GM12878 (cell line): ENCODE measurements around the gene TMX3. TPM values are rescaled to one million over a fixed set of nuclear protein-coding genes. Genes with fewer than 3 reads are reported as not detected.

Source experiments
- ATAC-seq: fragments of 200-7000 bp; cut with Tn5 transposase; 3 replicates; pipeline ENCODE4 v1.9.1; 2020; ENCODE audit warnings: mild to moderate bottlenecking, moderate library complexity
- BruUV-seq: library from RNA; stranded (reverse); fragments of 400-500 nt; replicated peaks from 2 replicates; lab custom pipeline; 2021; lab: Mats Ljungman, UMichigan
- CTCF ChIA-PET: fragments of 300-600 bp; sonication (Branson Sonifier 250); formaldehyde crosslinking; extraction: SDS; loops from one replicate; lab custom pipeline; 2021; ENCODE audit warnings: inconsistent platforms; lab: Yijun Ruan, JAX
- POLR2A ChIA-PET: fragments of 350-600 bp; formaldehyde crosslinking; extraction: SDS; loops from one replicate; lab custom pipeline; 2021; ENCODE audit warnings: inconsistent platforms; lab: Charles Lee
- RAD21 ChIA-PET: fragments of 300-600 bp; sonication (Branson Sonifier 250); formaldehyde crosslinking; loops from one replicate; lab custom pipeline; 2023; ENCODE audit warnings: antibody characterized with exemption; ENCODE audit not compliant: unreplicated experiment; lab: Charles Lee
- SMC1A ChIA-PET: fragments of 300-600 bp; sonication (Branson Sonifier 250); formaldehyde crosslinking; loops from one replicate; lab custom pipeline; 2023; ENCODE audit not compliant: unreplicated experiment, uncharacterized antibody; lab: Charles Lee
- DNase-seq: peaks from one replicate; pipeline ENCODE4 v3.0.0-alpha.2; 2011; ENCODE audit warnings: low read depth, low spot score
- FAIRE-seq: peaks from 3 replicates; lab custom pipeline; 2011; peaks lifted over from hg19 to GRCh38; lab: Jason Lieb, UNC
- H2AFZ ChIP-seq: 2 replicates; pipeline ENCODE4 v1.6.0; 2011; ENCODE audit warnings: low read depth, low read length, control low read depth; ENCODE audit not compliant: control insufficient read depth
- H3K27ac ChIP-seq: 2 replicates; pipeline ENCODE4 v1.5.1; 2011; ENCODE audit warnings: control low read depth; ENCODE audit not compliant: control insufficient read depth, insufficient read depth
- H3K27me3 ChIP-seq, 2 experiments: replicated peaks in 1 of 2; 2 replicates each; pipeline versions ENCODE4 v1.6.0 to v1.6.1; 2011; ENCODE audit warnings: low read length in 1 of 2; ENCODE audit not compliant: control insufficient read depth in 2 of 2, insufficient read depth in 2 of 2
- H3K36me3 ChIP-seq, 2 experiments: 2 replicates each; pipeline ENCODE4 v1.5.1; 2011; ENCODE audit warnings: low read length in 1 of 2; ENCODE audit not compliant: control insufficient read depth in 2 of 2, insufficient read depth in 2 of 2
- H3K4me1 ChIP-seq: 2 replicates; pipeline ENCODE4 v1.6.1; 2011; ENCODE audit warnings: mild to moderate bottlenecking, low read length, moderate library complexity, mixed read lengths; ENCODE audit not compliant: control insufficient read depth, insufficient read depth
- H3K4me2 ChIP-seq: 2 replicates; pipeline ENCODE4 v1.6.0; 2011; ENCODE audit warnings: control low read depth; ENCODE audit not compliant: control insufficient read depth, insufficient read depth
- H3K4me3 ChIP-seq: fragments of 200-600 bp; sonication (generic); 2 replicates; pipeline ENCODE4 v1.5.1; 2016
- H3K79me2 ChIP-seq: 2 replicates; pipeline ENCODE4 v1.6.0; 2011; ENCODE audit warnings: low read length; ENCODE audit not compliant: control insufficient read depth, insufficient read depth
- H3K9ac ChIP-seq: 2 replicates; pipeline ENCODE4 v1.8.0; 2011; ENCODE audit warnings: low read length, control low read depth, mixed read lengths; ENCODE audit not compliant: control insufficient read depth, insufficient read depth
- H3K9me3 ChIP-seq: replicated peaks from 3 replicates; pipeline ENCODE4 v1.5.1; 2011; ENCODE audit warnings: mild to moderate bottlenecking, low read length; ENCODE audit not compliant: control insufficient read depth, insufficient read depth
- H4K20me1 ChIP-seq: 2 replicates; pipeline ENCODE4 v1.6.0; 2011; ENCODE audit not compliant: control insufficient read depth, insufficient read depth
- CEBPB ChIP-seq, 2 experiments: fragments of 150-350 bp in 1 of 2; IDR thresholded peaks; 2 replicates each; pipeline ENCODE4 v1.6.1; 2012 to 2014; ENCODE audit warnings: low read depth in 2 of 2, low read length in 2 of 2, borderline replicate concordance in 1 of 2, inconsistent platforms in 1 of 2
- CHD1 ChIP-seq: IDR thresholded peaks from 2 replicates; pipeline ENCODE4 v1.6.1; 2012; ENCODE audit warnings: low read depth, low read length, improper control_type of control experiment
- ESRRA ChIP-seq: IDR thresholded peaks from 2 replicates; pipeline ENCODE4 v1.6.1; 2012; ENCODE audit warnings: mild to moderate bottlenecking, low read length, improper control_type of control experiment
- FOXK2 ChIP-seq: fragments of 450-650 bp; IDR thresholded peaks from 2 replicates; pipeline ENCODE4 v1.6.1; 2017; ENCODE audit warnings: mild to moderate bottlenecking, moderate library complexity
- KLF5 ChIP-seq: fragments of 450-650 bp; IDR thresholded peaks from 2 replicates; pipeline ENCODE4 v1.6.1; 2014; ENCODE audit warnings: mild to moderate bottlenecking; ENCODE audit not compliant: partially characterized antibody
- LARP7 ChIP-seq: fragments of 450-650 bp; IDR thresholded peaks from 2 replicates; pipeline ENCODE4 v1.6.1; 2017; ENCODE audit warnings: mild to moderate bottlenecking
- MEF2A ChIP-seq: IDR thresholded peaks from 2 replicates; pipeline ENCODE4 v1.6.1; 2011; ENCODE audit warnings: low read depth, mild to moderate bottlenecking, low read length, moderate library complexity; ENCODE audit not compliant: insufficient read depth
- MEF2B ChIP-seq: fragments of 450-650 bp; IDR thresholded peaks from 2 replicates; pipeline ENCODE4 v1.6.1; 2018; ENCODE audit warnings: mild to moderate bottlenecking, moderate library complexity; ENCODE audit not compliant: partially characterized antibody, poor library complexity, severe bottlenecking
- MTA3 ChIP-seq: IDR thresholded peaks from 2 replicates; pipeline ENCODE4 v1.6.1; 2012; ENCODE audit warnings: low read length, inconsistent platforms, borderline replicate concordance
- NFYB ChIP-seq: IDR thresholded peaks from 2 replicates; pipeline ENCODE4 v1.6.1; 2011; ENCODE audit warnings: low read depth, mild to moderate bottlenecking, low read length, improper control_type of control experiment, moderate library complexity; ENCODE audit not compliant: insufficient read depth
- NR2F1 ChIP-seq: fragments of 450-650 bp; conservative IDR thresholded peaks from 2 replicates; pipeline ENCODE4 v1.6.1; 2017; ENCODE audit warnings: mild to moderate bottlenecking
- POU2F2 ChIP-seq: IDR thresholded peaks from 3 replicates; pipeline ENCODE4 v1.6.1; 2011; ENCODE audit warnings: low read depth, mild to moderate bottlenecking, low read length, borderline replicate concordance
- SMAD5 ChIP-seq: IDR thresholded peaks from 2 replicates; pipeline ENCODE4 v1.6.1; 2016; ENCODE audit warnings: antibody characterized with exemption, low read depth
- TAF1 ChIP-seq: IDR thresholded peaks from 2 replicates; pipeline ENCODE4 v1.6.1; 2011; ENCODE audit warnings: mild to moderate bottlenecking, low read depth, low read length, borderline replicate concordance
- TARDBP ChIP-seq: IDR thresholded peaks from 2 replicates; pipeline ENCODE4 v1.6.1; 2016; ENCODE audit warnings: borderline replicate concordance
- YY1 ChIP-seq: IDR thresholded peaks from 2 replicates; pipeline ENCODE4 v1.6.1; 2011; ENCODE audit warnings: low read depth, mild to moderate bottlenecking, low read length
- ZNF217 ChIP-seq: fragments of 450-650 bp; IDR thresholded peaks from 2 replicates; pipeline ENCODE4 v1.6.1; 2017; ENCODE audit warnings: antibody characterized with exemption, mild to moderate bottlenecking
- ZNF622 ChIP-seq: fragments of 450-650 bp; IDR thresholded peaks from 2 replicates; pipeline ENCODE4 v1.6.1; 2017; ENCODE audit warnings: mild to moderate bottlenecking, inconsistent platforms
- WGBS: methylation state at CpG from one replicate; pipeline ENCODE4 v1.1.6; 2016; ENCODE audit warnings: low lambda C conversion rate; ENCODE audit not compliant: insufficient replicate concordance, insufficient coverage; ENCODE audit errors: missing lambda C conversion rate; 5-methylcytosine and 5-hydroxymethylcytosine counted together
- in situ Hi-C: fragments of 300-500 bp; cut with MboI; formaldehyde crosslinking; loops from 9 replicates; pipeline ENCODE4 v1.14.3; 2018; ENCODE audit warnings: mixed read lengths
- intact Hi-C: fragments of 100-400 bp; cut with micrococcal nuclease; formaldehyde crosslinking; loops from one replicate; pipeline ENCODE4 v1.14.2; 2022; ENCODE audit not compliant: unreplicated experiment
- polyA plus RNA-seq, 11 experiments: library from polyadenylated mRNA; depleted of rRNA in 4 of 11; unstranded in 6 of 11; stranded (reverse) in 5 of 11; fragments of >200 nt; fragmentation: Nextera tagmentation in 4 of 11; fragmentation: Illumina TruSeq in 1 of 11; extraction: Ambion mirVana in 4 of 11; extraction: Trizol in 1 of 11; gene quantifications; 1 replicate in 1 of 11; 2 replicates in 10 of 11; pipeline versions ENCODE4 v1.2.1 to v1.2.3, GENCODE V29; 2011 to 2016; ENCODE audit warnings: inconsistent platforms in 2 of 11, missing spikeins in 2 of 11, low read depth in 1 of 11
- total RNA-seq, 4 experiments: library from RNA; depleted of rRNA in 3 of 4; stranded (reverse); fragments of >200 nt in 3 of 4; fragmentation: Illumina TruSeq in 1 of 4; extraction: Trizol in 1 of 4; gene quantifications; 2 replicates each; pipeline versions ENCODE4 v1.2.1 to v1.2.3, GENCODE V29; 2013 to 2021
- TF ChIP-seq, protein P1 (sequence below): IDR thresholded peaks from 2 replicates; pipeline ENCODE4 v1.6.1; 2011; ENCODE audit warnings: mild to moderate bottlenecking, low read depth, low read length, moderate library complexity; ENCODE audit not compliant: insufficient replicate concordance

TMX3 gene
- total and polyA plus RNA-seq, 10 of the 15 experiments (the other 5 are each of a cell fraction or from before 2014, with no cell fraction given): 14.2 to 85.6 (median 29.7) TPM

DNA sequence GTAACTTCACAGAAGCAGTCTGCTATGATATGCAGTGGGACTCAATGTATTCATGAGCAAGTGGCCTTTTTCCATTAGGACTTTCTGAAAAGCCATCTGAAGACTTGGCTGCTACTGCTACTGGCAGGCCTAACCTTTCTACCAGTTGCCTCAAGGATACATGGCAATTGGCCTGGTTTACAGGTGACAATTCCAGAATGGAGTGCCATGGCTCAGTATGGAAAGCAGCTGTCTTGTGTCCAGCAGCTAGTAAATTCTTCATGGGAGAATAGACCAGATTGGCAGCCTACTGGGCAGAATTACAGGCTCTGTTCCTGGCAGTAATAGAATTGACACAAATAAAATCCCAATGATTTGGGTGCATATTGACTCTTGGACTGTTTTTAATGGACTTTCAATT is 12.6 kb upstream of the TMX3 start:
- H3K9me3 ChIP-seq: peaks cover 6% of the 10 kb centered on the region; the same call in 2 of the 3 replicates
- no peaks in the 10 kb centered on the region for H4K20me1 ChIP-seq
- BruUV-seq: no TSS peak
- DNase-seq (no peak), ATAC-seq (no peak), FAIRE-seq (no peak)
- no peak overlapping the region for H3K27ac ChIP-seq
- no peak overlapping the region for H3K4me3 ChIP-seq
- no peaks in the 10 kb centered on the region for H3K79me2 ChIP-seq
- SMC1A ChIA-PET: no interaction called here
- H3K4me2 ChIP-seq: no peak overlapping the region
- no peak overlapping the region for H3K9ac ChIP-seq
- no peaks in the 10 kb centered on the region for H3K36me3 ChIP-seq
- in situ Hi-C loops: loop anchor here (25.0 kb wide), 1 partner anchor 1515 kb away; no protein-coding TSS in a partner anchor
- H2AFZ ChIP-seq: no peak overlapping the region
- H3K27me3 ChIP-seq: no peaks in the 10 kb centered on the region
- H3K4me1 ChIP-seq: peaks cover 5% of the 10 kb centered on the region; the same call in 1 of the 2 replicates
- TF ChIP-seq CHD1: no peak
- no peak for TF ChIP-seq NR2F1
- no peak for TF ChIP-seq YY1
- no peak for TF ChIP-seq MEF2A
- TF ChIP-seq ZNF217: no peak
- RAD21 ChIA-PET: no interaction called here
- POLR2A ChIA-PET: no interaction called here
- CTCF ChIA-PET: no interaction called here
- intact Hi-C loops: no loop called here

DNA sequence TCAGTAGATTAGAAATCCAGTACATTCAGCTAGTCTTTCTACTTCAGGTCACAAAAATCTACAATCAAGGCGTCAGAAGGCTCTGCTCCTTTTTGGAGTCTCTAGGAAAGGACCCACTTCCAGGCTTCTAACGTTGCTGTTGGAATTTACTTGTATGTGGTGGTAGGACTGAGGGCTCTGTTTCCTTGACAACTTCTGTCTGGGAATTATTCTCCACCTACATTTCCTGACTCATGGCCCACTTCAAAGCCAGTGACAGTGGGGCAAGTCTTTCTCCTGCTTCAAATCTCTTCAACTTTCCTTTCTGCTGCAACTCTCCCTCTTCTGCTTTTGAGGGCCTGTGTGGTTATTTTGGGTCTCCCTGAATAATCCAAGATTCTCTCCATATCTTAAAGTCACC is 10.4 kb upstream of the TMX3 start:
- SMC1A ChIA-PET: no interaction called here
- intact Hi-C loops (no loop called here), in situ Hi-C loops (loop anchor here (25.0 kb wide), 1 partner anchor 1513 kb away; no protein-coding TSS in a partner anchor)
- POLR2A ChIA-PET: no interaction called here
- H2AFZ ChIP-seq: no peak overlapping the region
- H3K27ac ChIP-seq: no peak overlapping the region
- 82% methylated on average over 2 of the region's 2 CpGs for WGBS
- BruUV-seq: no TSS peak
- CTCF ChIA-PET: no interaction called here
- no peak overlapping the region for H3K4me3 ChIP-seq
- no peak overlapping the region for H3K4me2 ChIP-seq
- FAIRE-seq: no peak
- H3K36me3 ChIP-seq: no peaks in the 10 kb centered on the region
- H3K9ac ChIP-seq: no peak overlapping the region
- ATAC-seq: no peak
- H3K27me3 ChIP-seq: no peaks in the 10 kb centered on the region
- RAD21 ChIA-PET: no interaction called here
- no peak for DNase-seq
- TF ChIP-seq FOXK2 (no peak), TARDBP (no peak), MTA3 (no peak), LARP7 (no peak), TAF1 (no peak), POU2F2 (no peak), CEBPB (IDR thresholded peaks at IDR 0.05; ENCODE audit: borderline replicate concordance in 1 of 2, low read depth in 2 of 2, low read length in 2 of 2) (no peak), SMAD5 (no peak), ESRRA (no peak), MEF2B (no peak), NFYB (no peak), KLF5 (no peak), ZNF622 (no peak)
- TF ChIP-seq, protein P1, sequence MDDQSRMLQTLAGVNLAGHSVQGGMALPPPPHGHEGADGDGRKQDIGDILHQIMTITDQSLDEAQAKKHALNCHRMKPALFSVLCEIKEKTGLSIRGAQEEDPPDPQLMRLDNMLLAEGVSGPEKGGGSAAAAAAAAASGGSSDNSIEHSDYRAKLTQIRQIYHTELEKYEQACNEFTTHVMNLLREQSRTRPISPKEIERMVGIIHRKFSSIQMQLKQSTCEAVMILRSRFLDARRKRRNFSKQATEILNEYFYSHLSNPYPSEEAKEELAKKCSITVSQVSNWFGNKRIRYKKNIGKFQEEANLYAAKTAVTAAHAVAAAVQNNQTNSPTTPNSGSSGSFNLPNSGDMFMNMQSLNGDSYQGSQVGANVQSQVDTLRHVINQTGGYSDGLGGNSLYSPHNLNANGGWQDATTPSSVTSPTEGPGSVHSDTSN: no peak
- H3K9me3 ChIP-seq: peaks cover 6% of the 10 kb centered on the region; the same call in 2 of the 3 replicates
- H4K20me1 ChIP-seq: no peaks in the 10 kb centered on the region
- no peaks in the 10 kb centered on the region for H3K79me2 ChIP-seq
- peaks cover 19% of the 10 kb centered on the region for H3K4me1 ChIP-seq
